ENCODE data around the gene LAMA2.

DNA sequence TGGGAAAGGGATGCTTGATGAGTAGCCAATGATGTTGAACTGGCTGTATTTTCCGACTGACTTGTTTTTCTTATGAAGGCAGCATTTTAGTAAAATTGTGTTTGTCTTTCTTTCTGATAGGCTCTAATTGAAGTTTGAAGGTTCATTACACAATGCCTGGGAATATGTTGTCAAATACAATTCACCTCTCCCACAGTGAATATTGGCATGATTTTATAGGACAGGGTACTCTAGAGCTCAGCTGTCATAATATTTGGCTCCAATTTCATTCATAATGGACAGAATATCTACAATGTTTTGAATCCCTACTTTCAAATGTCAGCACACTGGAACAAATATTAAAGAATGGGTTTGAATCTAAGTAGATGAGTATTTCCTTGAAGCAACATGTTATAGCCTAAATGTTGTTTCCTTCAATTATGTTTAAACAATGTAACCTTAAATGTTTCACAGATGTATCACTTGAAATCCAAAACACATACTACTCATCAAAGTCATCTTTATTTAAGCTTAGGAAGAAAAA, 81.4 kb downstream of the LAMA2 start:
- TF ChIP-seq POLR2A (IDR thresholded peaks at IDR 0.05; ENCODE audit: low read length) (no peak), GATA1 (IDR thresholded peaks at IDR 0.05; ENCODE audit: low read depth, low read length) (no peak)

Measured in erythroblast (primary cell).